Central memory CD8-positive, alpha-beta T cell (primary cell): ENCODE measurements around the gene TMEM150B.

Source experiments
- ATAC-seq: fragments of 150-1000 bp; cut with Tn5 transposase; replicated peaks from 2 replicates; pipeline ENCODE4 v1.10.0; 2022; ENCODE audit warnings: mild to moderate bottlenecking, moderate FRiP score, moderate number of reproducible peaks; ENCODE audit not compliant: poor library complexity, severe bottlenecking; ENCODE audit errors: extremely low read depth
- DNase-seq, 2 donors: peaks; one replicate each; pipeline ENCODE4 v3.0.0; 2021; ENCODE audit warnings: low spot score in 2 of 2
- H3K27ac Mint-ChIP-seq: one replicate; pipeline ENCODE4 v1.8.0; 2022; ENCODE audit warnings: low read depth, mild to moderate bottlenecking, moderate library complexity, mixed read lengths
- H3K27me3 Mint-ChIP-seq: one replicate; pipeline ENCODE4 v1.8.0; 2022; ENCODE audit warnings: mixed read lengths
- H3K36me3 Mint-ChIP-seq: one replicate; pipeline ENCODE4 v1.8.0; 2022; ENCODE audit warnings: mild to moderate bottlenecking, moderate library complexity, mixed read lengths; ENCODE audit not compliant: insufficient read depth
- H3K4me1 Mint-ChIP-seq: one replicate; pipeline ENCODE4 v1.8.0; 2022; ENCODE audit warnings: mixed read lengths
- H3K4me3 Mint-ChIP-seq: one replicate; pipeline ENCODE4 v1.8.0; 2022; ENCODE audit warnings: mild to moderate bottlenecking, moderate library complexity, mixed read lengths
- H3K9me3 Mint-ChIP-seq: one replicate; pipeline ENCODE4 v1.8.0; 2022; ENCODE audit warnings: mixed read lengths

The TMEM150B gene

DNA sequence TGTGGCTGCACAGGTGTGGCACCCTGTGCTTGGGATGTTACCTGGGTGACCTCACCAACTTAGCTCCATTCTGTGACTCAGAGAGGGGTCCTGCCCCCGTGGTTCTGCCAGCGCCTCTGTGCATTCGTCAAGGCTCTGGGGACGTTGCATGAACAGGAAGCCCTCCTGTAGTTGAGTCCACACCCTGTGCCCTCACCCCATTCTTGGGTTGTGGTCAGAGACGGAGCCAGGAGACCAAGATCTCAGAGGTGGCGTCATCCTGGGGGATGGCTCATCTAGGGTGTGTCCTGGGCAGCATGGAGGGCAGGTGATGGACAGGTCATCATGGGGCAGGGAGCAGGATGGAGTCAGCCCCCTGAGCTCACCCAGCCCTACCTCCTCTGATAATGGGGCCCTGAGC lies 26.9 kb upstream of the TMEM150B start:
- no peaks in the 10 kb centered on the region for H3K9me3 Mint-ChIP-seq
- DNase-seq (no peak), ATAC-seq (no peak)
- no peak overlapping the region for H3K27ac Mint-ChIP-seq
- peak overlapping the region; percentile 36 for H3K4me3 Mint-ChIP-seq
- peaks cover 58% of the 10 kb centered on the region for H3K27me3 Mint-ChIP-seq
- H3K36me3 Mint-ChIP-seq, result peaks cover 3% of the 10 kb centered on the region
- peaks cover 26% of the 10 kb centered on the region for H3K4me1 Mint-ChIP-seq

DNA sequence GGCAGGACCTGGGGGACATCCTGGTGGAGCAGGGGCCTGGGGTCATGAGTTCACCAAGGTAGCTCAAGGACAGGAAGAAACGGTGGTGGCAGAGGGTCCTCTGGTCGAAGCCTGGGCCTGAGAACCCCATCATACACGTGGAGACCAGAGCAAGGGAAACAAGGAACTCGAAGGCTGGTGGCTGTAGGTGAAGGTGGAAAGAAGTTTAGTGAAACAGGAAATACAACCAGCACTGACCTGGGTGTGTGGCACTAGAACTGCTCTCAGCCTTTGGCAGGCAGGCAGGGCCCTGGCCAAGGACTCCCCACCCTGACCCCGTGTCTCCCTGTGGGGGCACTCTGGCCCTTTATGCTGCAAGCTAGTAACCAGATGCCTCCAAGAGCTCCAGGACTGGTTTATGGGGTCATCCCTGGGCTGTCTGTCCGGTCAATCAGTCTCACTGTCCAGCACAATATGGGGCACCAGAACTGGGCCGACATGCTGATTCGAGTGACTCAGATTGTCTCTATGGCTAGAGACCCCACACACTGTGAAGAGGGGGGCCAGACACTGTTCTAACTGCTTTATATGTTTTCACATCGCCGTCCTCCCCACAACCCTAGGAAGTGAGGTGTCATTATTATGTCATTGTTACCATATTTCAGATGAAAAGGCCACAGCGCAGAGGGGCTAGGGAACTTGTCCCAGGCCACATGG lies 25.6 kb upstream of the TMEM150B start:
- peaks cover 26% of the 10 kb centered on the region for H3K4me1 Mint-ChIP-seq
- ATAC-seq, result no peak
- H3K36me3 Mint-ChIP-seq, result peaks cover 1% of the 10 kb centered on the region

DNA sequence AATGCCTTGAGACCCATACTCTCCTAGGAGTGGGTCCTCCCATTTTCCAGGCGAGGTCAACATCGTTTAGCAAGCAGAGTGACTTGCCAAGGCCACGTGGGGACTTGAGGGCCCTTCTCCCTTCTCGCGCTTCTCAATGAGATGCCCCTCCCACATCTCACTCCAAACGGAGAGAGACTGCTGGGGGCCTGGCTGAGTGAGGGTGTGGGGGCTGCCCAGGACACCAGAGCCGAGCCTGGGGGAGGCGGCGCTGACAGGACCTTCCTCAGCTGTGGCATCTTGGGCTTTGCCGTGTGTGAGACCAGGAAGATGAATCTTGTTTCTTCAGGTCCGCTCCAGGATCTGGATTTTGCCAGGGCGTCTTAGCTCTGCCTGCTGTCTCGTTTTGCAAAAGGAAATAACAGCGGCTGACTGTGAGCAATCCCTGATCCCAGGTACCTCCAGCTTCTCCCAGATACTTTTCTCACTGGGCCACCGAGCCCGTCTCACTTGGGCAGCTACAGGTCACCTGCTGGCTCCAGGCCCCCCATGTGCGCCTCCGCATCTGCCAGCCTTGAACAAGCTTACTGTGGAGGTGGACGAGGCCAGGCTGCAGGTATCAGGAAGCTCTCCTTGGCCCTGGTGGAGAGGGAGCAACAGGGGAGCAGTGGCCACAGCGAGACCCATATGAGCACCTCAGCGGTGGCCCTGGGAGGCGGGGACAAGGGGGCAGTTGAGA lies 23.3 kb upstream of the TMEM150B start:
- H3K9me3 Mint-ChIP-seq, result no peaks in the 10 kb centered on the region
- peaks cover 5% of the 10 kb centered on the region for H3K36me3 Mint-ChIP-seq
- H3K27me3 Mint-ChIP-seq, result peaks cover 34% of the 10 kb centered on the region
- H3K4me3 Mint-ChIP-seq, result no peak overlapping the region
- peaks cover 30% of the 10 kb centered on the region for H3K4me1 Mint-ChIP-seq
- ATAC-seq, result no peak
- no peak for DNase-seq
- H3K27ac Mint-ChIP-seq, result peak overlapping the region; percentile 82

More for the DNA sequence above, 25.6 kb upstream of the TMEM150B start:
- Mint-ChIP-seq H3K27ac (no peak overlapping the region), H3K4me3 (no peak overlapping the region), H3K9me3 (no peaks in the 10 kb centered on the region), H3K27me3 (peaks cover 48% of the 10 kb centered on the region)
- DNase-seq, result no peak

DNA sequence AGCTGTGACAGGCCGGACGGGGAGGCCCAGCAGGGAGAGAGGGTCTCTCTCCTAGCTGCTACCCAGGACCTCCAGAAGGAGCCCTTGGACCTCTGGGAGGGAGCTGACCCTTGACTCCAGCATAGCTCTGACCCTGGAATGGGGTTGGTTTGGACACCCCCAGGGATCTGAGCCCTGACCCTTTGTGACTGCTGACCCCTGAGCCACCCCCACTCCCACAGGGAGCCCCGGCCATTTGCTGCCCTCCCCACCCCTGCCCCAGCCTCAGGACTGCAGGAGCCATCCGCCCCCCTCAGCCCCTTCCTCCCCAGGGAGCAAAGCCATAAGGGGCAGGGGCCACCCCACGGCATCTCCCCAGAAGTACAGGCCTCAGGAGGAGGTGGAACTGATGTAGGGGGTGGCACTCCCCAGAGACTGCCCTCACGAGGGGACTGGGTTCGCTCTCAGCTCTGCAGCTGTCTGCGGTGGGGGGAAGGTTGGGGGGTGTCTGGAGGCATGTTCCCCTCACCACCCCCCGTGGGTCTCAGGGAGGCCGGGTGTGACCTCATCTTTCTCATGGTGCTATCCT lies 22.4 kb upstream of the TMEM150B start:
- H3K9me3 Mint-ChIP-seq, result no peaks in the 10 kb centered on the region
- H3K4me3 Mint-ChIP-seq, result no peak overlapping the region
- peak overlapping the region; percentile 82 for H3K27ac Mint-ChIP-seq
- H3K27me3 Mint-ChIP-seq, result peaks cover 25% of the 10 kb centered on the region
- peaks cover 20% of the 10 kb centered on the region for H3K4me1 Mint-ChIP-seq
- ATAC-seq, result no peak
- H3K36me3 Mint-ChIP-seq, result peaks cover 5% of the 10 kb centered on the region
- DNase-seq, result no peak

DNA sequence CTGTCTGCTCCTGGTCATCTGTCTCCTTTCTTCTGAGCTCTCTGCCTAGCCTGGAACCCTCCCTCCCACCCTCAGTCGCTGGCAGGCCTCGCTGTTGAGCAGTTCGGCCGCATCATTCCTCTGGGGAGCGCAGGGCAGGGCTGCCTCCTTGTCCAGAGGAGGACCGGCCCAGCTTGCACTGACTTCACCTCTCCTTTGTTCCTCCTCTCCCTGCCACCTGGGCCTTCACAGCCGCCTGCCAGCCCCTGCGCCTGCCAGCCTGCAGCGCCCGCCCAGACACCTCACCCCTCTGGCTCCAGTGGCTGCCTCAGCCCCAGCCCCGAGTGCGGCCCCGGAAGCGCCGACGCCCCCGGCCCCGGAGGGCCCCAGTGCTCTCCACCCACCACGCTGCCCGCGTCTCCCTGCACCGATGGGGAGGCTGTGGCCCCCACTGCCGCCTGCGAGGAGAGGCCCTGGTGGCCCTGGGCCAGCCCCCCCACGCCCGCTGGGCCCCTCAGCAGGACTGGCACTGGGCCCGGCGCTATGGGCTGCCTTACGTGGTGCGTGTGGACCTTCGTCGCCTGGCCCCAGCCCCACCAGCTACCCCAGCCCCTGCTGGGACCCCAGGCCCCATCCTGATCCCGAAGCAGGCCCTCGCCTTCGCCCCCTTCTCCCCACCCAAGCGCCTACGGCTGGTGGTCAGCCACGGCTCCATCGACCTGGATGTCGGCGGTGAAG lies 21.7 kb upstream of the TMEM150B start:
- DNase-seq (no peak), ATAC-seq (no peak)
- Mint-ChIP-seq H3K4me1 (peaks cover 14% of the 10 kb centered on the region), H3K4me3 (no peak overlapping the region), H3K27me3 (peaks cover 18% of the 10 kb centered on the region), H3K36me3 (peaks cover 5% of the 10 kb centered on the region), H3K27ac (no peak overlapping the region), H3K9me3 (no peaks in the 10 kb centered on the region)

DNA sequence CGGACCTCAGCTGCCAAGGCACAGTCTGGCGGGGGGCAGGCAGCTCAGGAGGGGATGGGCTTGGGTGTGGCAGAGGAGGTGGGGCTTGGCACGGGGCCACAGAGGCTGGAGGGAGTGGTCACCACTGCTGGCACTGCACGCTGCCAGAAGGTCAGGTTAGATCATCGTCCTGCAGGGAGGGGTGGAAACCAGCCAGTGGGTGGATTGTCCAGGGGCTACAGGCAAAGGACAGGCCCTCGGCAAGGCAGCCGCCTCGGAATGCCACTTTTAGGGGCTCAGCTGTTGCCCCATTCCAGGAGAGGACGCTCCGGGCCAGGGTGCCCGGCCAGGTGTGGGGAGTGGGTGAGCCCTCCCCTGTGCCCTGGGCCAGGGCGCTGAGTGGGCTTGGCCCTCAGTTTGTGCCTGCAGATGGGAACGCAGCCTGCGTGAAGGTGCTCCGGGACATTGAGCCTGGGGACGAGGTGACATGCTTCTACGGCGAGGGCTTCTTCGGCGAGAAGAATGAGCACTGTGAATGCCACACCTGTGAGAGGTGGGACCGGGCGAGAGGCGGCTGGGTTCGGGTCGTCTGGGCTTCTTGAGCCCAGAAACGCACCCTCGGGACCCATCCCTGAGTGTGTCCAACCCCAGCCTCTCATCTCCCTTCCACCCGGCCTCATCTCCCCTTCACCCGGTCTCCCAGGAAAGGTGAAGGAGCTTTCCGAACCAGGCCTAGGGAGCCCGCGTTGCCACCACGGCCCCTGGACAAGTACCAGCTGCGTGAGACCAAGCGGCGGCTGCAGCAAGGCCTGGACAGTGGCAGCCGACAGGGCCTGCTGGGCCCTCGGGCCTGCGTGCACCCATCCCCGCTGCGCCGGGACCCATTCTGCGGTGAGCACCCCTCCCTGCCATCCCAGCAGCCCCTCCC lies 20.9 kb upstream of the TMEM150B start:
- H3K4me3 Mint-ChIP-seq, result no peak overlapping the region

DNA sequence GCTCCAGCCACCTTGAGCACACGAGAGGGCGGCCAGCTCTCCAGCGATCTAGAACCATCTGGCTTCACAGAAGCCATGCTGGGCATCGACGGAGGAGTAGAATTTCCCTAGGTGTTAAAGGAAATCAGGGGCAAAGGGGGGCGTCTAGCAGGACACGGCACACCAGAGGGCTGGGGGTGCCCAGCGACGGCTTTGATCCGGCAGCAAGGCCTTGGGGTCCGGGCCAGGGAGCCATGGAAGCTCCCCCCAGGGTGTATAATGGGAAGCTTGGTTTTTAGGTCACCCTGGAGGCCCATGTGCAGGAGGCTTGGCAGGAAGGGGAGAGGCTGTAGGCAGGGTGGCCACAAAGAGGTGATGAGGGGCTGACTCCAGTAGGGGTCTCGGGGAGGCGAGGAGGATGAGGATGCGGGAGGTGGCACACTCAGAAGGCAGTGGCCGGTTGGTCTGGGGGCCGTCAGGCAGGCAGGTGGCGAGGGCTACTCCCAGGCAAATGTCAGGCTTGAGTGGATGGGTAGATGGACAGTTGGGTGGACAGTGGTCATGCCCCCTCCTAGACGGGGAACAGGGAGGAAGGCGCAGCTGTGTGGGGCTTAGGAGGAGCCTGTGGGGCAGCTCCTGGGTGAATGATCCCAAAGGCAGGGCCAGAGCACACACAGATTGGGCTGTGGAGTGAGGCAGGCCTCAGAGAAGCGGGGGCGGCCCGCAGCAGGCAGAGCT lies 20.1 kb upstream of the TMEM150B start:
- Mint-ChIP-seq H3K27ac (peak overlapping the region; percentile 38), H3K9me3 (no peaks in the 10 kb centered on the region), H3K4me1 (peaks cover 23% of the 10 kb centered on the region), H3K4me3 (no peak overlapping the region), H3K27me3 (peaks cover 2% of the 10 kb centered on the region), H3K36me3 (peaks cover 7% of the 10 kb centered on the region)
- no peak for DNase-seq
- ATAC-seq, result no peak

More for the DNA sequence above, 20.9 kb upstream of the TMEM150B start:
- Mint-ChIP-seq H3K4me1 (peaks cover 15% of the 10 kb centered on the region), H3K9me3 (no peaks in the 10 kb centered on the region), H3K36me3 (peaks cover 4% of the 10 kb centered on the region), H3K27ac (no peak overlapping the region), H3K27me3 (peaks cover 10% of the 10 kb centered on the region)
- no peak for DNase-seq
- no peak for ATAC-seq

DNA sequence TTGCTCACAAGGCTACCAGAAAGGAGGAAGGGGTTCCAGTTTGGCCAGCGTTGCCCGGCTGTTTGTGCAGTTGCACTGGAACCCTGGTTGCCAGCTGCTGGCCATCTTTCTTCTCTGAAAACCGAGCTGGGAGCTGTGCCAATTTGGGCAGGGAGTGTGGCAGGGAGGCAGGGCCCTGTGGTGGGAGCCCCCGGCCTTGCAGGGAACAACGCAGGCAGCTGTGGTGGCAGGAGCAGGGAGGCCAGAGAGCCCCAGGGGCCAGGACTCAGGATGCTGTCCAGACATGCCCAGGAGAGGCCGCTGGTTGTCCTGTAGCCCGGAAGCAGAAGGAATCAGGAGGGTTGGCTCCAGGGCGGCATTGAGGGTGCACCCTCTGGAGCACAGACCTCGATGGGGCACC lies 19.3 kb upstream of the TMEM150B start:
- Mint-ChIP-seq H3K4me1 (peaks cover 31% of the 10 kb centered on the region), H3K4me3 (no peak overlapping the region), H3K36me3 (peaks cover 14% of the 10 kb centered on the region), H3K27ac (no peak overlapping the region), H3K27me3 (no peaks in the 10 kb centered on the region), H3K9me3 (no peaks in the 10 kb centered on the region)
- ATAC-seq, result no peak
- DNase-seq, result no peak

DNA sequence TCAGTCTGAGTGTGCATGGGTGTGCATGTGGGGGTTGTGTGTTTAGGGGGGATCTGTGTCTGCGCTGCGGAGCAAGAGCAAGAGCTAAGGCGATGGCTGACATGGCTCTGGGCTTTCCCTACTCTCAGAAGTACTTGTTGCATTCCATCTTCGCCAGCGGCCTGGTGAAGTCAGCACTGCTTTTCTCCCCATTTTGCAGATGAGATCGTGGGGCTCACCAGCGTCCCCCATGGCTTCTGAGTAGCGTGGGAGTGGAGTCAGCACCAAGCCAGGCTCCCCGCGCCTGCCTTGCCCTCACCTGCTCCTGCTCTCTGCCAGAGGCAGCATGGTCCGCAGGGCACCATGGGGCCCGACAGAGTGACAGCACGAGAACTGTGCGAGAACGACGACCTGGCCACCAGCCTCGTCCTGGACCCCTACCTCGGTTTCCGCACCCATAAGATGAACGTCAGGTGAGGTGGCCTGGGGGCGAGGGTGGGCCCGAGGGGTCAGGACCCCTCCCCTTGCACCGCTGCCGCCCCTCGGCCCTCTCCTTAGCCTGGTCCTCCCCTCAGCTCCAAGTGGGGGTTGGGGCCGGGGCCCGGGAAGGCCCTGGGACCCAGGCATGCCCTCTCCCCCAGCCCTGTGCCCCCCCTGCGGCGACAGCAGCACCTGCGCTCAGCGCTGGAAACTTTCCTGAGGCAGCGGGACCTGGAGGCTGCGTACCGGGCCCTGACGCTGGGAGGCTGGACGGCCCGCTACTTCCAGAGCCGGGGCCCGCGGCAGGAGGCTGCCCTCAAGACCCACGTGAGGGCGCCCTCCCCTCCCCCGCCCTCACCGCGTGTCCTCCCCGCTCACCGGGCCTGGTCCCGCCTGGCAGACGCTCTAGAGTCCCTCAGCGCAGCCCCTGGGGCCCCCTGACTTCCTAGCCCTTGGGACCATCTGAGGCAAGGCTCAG lies 16.7 kb upstream of the TMEM150B start:
- H3K4me3 Mint-ChIP-seq, result peak overlapping the region; percentile 78
- peaks cover 5% of the 10 kb centered on the region for H3K27me3 Mint-ChIP-seq
- peaks cover 36% of the 10 kb centered on the region for H3K36me3 Mint-ChIP-seq
- H3K4me1 Mint-ChIP-seq, result peaks cover 42% of the 10 kb centered on the region
- no peak for DNase-seq
- peak overlapping the region; percentile 99 for H3K27ac Mint-ChIP-seq
- H3K9me3 Mint-ChIP-seq, result no peaks in the 10 kb centered on the region
- ATAC-seq, result no peak

DNA sequence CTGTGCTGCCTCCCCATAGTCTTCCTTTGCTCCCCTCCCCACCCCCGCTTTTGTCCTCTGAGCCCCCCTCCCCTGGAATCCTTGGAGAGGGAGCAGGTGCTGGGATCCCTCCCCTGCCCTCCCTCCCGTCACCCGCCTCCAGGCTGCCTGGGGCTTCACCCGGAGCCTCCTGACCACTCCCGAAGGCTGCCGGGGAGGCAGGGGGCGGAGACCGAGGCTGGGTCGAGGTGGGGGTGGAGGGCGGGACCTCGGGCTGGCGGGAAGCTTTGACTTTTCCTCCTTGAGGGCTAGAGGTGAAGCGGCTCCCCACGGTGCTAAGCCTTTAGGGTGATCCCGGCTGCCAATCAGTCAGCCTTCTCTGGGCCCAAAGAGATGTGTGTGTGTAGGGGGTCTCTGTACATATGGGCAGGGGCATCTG lies 16.0 kb upstream of the TMEM150B start:
- DNase-seq, result no peak
- ATAC-seq, result no peak
- H3K36me3 Mint-ChIP-seq, result peaks cover 37% of the 10 kb centered on the region

DNA sequence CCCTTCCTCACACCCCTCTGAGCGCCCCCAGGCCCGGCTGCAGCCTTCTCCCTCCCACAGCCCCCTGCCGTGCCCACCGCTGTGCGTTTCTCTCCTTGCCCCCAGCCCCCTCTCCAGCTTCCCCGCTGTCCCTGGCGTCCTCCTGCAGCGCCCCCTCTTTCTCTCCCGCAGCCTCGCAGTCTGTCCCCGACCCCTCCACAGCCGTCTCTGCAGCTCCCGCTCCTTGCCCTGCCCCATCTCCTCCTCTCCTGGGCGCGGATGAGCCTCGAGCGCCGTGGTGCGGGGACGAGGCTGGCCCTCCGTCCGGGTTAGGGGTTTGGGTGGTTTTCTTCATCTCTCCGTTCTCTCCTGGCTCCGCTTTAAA lies 15.6 kb upstream of the TMEM150B start:
- Mint-ChIP-seq H3K27me3 (peaks cover 16% of the 10 kb centered on the region), H3K9me3 (no peaks in the 10 kb centered on the region), H3K4me3 (peak overlapping the region; percentile 78), H3K36me3 (peaks cover 37% of the 10 kb centered on the region), H3K27ac (peak overlapping the region; percentile 99), H3K4me1 (peaks cover 42% of the 10 kb centered on the region)
- DNase-seq (no peak), ATAC-seq (no peak)

More for the DNA sequence above, 16.0 kb upstream of the TMEM150B start:
- H3K4me1 Mint-ChIP-seq, result peaks cover 42% of the 10 kb centered on the region
- peak overlapping the region; percentile 78 for H3K4me3 Mint-ChIP-seq
- H3K27ac Mint-ChIP-seq, result peak overlapping the region; percentile 99
- no peaks in the 10 kb centered on the region for H3K9me3 Mint-ChIP-seq
- peaks cover 12% of the 10 kb centered on the region for H3K27me3 Mint-ChIP-seq
